GM21381 (cell line): ENCODE results near the gene ABAT.
"Not testable (repeated sequence)": the region's sequence is repeated elsewhere in the genome, so short reads cannot be mapped to it uniquely, and the experiment has no call there.

Experiments
- ATAC-seq: cut with Tn5 transposase; IDR thresholded peaks from one replicate; pipeline ENCODE4 v1.9.1; 2021; ENCODE audit warnings: mild to moderate bottlenecking, moderate library complexity; ENCODE audit not compliant: unreplicated experiment

ABAT gene

DNA sequence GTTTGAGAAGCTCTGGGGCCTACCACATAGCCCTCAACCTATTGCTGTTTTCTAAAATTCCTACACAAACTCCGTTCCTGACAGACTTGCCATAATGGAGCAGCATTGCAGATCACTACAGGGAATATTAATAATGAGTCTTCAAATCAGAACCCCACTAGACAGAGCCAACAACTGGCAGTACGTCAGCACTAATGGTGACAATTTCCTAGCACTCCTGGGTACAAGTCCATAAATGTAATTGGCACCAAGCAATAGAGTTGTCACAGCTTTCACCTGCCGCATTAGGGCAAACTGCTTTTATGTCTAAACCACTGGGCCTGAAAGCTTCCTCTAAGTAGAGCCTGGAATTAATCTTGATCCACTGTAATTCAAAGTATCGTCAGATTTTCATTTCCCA, 25.5 kb upstream of the ABAT start:
- no peak for ATAC-seq

DNA sequence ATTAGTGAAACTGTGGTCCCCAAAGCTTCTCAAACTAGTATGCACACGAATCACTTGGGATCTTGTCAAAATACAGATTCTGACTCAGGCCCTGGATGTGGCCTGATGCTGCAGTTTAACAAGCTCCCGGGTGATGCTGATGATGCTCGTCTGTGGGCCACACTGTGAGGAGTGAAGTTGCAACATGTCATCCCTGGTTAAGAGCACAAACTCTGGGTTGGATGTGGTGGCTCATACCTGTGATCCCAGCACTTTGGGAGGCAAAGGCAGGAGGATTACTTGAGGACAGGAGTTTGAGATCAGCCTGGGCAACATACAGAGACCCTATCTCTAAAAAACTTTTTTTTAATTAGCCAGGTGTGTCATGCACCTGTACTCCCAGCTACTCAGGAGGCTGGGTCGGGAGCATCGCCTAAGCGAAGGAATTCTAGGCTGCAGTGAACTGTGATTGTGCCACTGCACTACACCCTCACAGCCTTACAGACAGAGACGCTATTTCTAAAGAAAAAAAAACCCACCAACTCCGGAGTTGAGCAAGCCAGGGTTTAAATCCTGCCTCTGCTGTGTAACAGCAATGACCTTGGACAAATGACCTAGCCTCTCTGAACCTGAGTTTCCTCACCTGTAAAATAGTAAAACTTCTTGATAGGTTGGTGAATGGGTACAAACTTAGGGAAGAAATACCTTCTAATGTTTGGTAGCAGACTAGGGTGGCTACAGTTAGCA, 24.4 kb upstream of the ABAT start:
- ATAC-seq: no peak

DNA sequence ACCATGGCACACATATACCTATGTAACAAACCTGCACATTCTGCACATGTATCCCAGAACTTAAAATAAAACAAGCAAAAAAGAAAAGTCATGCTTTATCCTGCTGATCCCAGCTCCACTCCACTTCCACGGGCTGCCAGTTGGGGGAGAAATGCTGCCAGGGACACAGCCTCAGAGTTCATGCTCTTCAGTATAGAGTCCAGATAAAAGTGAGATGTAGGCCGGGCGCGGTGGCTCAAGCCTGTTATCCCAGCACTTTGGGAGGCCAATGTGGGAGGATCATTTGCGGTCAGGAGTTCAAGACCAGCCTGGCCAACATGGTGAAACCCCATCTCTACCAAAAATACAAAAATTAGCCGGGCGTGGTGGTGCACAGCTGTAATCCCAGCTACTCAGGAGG, 22.5 kb upstream of the ABAT start:
- not testable (repeated sequence) for ATAC-seq

DNA sequence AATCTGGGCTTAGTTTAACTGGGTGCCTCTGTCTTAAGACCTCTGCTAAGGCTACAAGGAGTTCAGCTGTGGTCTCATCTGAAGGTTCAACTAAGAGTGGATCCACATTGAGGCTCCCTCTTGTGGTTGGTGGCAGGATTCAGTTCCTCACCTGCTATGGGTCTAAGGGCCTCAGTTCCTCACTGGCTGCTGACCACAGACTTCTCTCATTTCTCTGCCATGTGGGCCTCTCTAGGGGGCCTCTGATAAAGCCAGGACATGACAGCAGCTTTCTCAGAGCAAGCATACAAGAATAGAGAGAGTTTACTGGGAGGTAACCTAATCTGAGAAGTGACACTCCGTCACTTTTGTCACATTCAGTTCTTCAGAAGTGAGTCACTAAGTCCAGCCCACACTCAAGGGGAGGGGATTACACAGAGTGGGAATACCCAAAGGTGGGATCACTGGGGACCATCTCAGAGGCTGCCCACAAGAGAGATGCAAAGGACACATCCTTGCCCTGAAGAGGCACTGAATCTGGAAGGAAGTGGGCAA, 19.2 kb upstream of the ABAT start:
- peak; percentile 83 for ATAC-seq

DNA sequence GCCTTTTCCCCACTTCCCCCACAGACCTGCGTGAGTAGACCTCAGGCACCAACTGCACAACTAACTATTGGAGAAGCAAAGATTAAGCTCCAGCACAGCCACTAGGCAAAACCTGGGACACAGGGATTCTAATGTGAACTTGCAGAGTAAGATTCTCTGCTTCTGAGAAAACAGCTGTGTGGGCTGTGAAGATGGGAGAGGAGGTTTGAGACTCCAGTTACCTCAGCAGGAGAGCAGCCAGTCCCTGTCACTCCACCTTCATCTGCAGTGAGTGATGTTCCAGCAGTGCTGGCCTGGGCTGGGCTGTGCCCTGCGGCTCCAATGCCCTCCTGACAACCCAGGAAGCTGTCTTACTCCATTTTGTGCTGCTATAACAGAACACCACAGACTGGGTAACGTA, 18.0 kb upstream of the ABAT start:
- no peak for ATAC-seq

DNA sequence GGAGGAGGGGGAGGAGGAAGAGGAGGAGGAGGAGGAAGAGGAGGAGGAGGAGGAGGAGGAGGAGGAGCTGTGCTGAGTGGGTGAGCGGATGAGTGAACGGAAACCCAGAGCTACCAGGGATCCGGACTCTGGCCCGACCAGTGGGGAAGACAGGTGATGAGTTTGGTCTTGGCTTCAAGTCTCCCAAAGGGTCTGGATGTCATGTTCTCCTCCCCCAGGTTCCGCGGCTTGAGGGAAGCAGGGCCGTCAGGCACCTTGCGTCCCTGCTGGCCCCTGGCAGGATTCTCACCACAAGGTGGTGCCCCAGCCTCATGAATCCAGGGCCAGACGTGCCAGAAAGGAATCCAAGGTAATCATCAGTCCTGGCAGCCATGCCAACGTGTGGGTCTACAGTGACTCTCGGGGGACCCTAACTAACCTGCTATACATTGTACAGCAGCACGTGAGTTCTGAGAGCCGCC, 13.5 kb upstream of the ABAT start:
- no peak for ATAC-seq

DNA sequence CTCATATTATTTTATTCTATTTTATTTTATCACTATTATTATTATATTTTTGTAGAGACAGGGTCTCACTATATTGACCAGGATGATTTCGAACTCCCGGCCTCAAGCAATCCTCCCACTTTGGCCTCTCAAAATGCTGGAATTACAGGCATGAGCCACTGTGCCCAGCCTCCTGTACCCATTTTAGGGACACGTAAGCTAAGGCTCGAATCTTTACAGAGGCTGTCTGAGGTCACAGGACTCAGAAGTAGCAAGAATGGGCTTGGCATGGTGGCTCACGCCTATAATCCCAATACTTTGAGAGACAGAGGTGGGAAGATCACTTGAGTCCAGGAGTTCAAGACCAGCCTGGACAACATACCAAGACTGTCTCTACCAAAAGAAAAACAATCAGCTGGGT, 12.7 kb upstream of the ABAT start:
- ATAC-seq: no peak

DNA sequence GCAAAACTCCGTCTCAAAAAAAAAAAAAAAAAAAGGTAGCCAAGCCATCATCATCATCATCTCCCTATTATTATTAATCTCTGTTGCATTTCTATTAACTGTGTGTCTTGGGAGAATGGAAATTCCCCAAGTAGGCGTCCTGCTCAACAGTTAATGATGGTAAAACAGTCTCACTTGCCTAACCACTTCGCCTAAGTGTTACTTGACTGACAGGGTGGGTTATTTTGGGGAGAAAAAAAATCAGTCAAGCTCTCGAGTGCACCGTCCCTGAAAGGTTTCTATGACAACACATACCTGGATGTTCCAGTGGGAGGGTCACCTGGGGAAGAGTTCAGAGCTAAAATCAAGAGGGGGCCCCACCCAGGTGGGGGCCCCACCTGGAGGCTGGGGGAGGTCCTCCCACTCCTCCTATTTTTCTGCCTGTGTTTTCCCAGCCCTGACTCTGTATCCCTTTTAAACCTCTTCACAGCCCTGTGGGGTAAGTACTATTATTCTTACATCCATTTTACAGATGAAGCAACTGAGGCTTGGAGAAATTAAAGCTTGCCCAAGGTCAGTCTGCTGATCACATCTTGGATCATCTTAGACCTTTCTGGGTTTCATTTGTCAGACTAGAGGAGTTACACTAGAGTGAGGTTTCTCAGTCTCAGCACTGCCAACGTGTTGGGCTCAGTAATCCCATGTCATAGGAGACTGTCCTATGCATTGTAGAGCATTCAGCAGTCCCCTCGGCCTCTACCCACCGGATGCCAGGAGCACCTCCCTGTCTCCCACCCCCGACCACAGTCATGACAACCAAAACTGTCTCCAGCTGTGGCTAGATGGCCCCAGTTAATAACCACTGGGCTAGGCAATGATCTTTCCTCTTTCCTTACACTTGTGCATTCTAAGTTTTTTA, 11.0 kb upstream of the ABAT start:
- no peak for ATAC-seq

DNA sequence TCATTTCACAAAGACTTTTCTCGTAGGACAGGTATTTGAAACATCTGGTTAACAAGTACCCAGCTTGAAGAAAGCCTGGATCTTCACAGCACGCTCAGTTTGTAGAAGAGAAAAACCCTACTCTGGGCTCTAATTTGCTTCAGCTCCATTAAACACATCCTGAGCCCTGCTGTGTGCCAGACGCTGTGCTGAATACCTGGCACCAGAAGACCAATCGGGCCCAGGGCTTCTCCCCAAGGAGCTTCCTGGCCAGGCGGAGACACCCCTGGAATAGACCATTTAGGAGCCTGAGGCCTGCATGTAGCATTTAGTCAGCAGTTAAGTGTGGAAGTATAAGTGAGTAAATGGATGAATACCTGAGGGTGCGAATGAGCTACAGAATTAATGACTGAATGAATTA, 8.9 kb upstream of the ABAT start:
- ATAC-seq: no peak

DNA sequence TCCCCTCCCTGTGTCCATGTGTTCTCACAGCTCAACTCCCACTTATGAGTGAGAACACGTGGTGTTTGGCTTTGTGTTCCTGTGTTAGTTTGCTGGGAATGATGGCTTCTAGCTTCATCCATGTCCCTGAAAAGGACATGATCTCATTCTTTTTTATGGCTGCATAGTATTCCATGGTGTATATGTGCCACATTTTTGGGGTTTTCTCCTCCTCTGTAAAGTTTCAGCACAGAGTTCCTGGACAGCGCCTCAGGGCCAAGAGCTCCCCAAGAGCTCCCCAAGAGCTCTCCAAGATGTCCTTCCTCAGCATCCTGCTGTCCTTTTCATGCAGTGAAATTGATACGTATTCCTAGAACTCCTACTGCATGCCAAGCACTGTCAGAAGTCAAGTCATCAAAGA, 6.9 kb upstream of the ABAT start:
- ATAC-seq: no peak

DNA sequence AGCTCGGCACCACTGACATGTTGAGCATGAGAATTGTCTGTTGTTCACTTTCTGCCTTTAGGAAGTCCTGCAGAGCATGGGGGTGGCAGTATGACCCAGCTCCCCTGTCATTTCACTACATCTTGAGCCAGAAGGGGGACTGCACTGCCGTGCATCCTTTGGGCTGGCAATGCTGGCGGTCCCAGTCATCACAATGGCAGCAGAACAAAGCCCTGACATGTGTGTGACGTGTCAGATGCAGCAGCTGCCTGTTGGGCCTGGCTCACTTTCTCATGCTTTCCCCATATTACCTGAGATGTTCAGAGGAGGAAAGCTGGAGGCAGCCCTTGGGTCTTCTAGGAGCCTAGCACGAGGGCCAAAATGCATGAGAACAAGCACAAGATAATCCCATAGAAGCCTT, 6.3 kb upstream of the ABAT start:
- ATAC-seq: no peak

DNA sequence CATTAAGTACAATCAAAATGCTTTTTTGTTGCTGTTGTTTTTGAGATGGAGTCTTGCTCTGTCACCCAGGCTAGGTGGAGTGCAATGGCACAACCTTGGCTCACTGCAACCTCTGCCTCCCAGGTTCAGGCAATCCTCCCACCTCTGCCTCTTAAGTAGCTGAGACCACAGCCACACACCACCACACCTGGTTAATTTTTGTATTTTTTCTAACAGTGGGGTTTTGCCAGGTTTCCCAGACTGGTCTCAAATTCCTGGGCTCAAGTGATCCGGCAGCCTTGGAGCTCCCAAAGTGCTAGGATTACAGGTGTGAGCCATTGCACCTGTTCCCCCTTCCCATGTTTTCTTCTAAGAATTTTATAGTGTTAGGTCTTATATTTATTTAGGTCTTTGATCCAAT, 4.9 kb upstream of the ABAT start:
- no peak for ATAC-seq

DNA sequence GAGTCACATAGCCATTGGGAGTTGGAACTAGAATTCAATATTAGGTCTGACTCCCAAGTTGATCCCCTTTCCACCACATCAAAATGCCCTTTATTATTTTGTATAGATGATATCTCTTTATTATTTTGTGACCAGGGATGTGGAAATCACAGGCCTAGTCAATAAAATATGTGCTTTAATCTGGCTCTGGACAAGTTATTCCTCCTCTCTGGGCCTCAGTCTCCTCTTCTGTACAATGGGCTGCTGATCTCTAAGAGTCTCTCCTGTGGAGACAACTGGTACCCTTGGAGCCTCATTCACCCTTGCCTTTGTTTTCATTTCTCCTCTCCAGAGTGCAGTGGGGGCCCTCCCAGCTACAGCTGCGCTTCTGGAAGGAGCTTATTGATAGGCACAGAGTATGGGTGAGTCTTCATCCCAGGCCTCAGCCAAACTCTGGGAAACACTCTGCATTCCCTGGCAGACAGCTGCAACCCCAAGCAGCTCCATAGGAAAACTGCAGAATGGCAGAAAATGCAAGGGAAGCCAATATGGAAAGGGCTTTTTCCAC, 4.3 kb upstream of the ABAT start:
- no peak for ATAC-seq

DNA sequence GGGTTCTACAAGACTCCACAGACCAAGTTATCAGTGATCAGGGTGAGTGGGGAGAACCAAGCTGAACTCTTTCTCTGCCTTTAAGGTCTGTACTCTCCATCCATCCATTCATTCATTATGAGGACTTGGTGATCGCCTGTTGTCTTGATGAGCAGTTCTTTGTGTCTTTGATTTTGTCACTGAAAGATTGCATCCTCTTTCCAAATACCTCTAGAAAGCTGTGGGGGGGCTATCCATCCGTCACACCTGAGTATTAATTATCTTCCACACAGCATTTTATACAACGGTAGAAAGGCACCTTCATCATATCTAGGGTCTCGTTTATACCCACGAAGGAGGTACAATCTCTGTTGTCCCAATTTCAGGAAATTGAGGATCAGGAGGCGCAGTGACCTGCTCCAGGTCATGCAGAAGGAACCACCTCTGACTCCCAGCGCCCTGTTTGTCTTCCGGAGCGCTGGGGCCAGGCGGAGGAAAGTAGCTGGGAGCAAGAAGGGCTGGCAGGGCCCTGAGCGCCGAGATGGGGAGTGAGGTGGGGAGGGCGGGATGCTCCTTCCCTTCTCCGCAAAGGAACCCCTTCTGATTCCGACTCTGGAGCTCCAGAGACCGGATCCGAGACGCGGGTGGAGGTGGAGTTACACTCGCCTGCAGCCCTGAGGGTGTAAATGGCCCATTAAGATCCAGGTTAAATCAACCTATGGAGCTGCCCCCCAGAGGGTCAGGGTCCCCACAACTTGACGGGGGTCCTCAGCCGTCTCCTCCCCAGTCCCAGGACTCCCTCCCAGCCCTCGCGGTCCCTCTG, 605 bp upstream of the ABAT start:
- ATAC-seq: peak; percentile 37

DNA sequence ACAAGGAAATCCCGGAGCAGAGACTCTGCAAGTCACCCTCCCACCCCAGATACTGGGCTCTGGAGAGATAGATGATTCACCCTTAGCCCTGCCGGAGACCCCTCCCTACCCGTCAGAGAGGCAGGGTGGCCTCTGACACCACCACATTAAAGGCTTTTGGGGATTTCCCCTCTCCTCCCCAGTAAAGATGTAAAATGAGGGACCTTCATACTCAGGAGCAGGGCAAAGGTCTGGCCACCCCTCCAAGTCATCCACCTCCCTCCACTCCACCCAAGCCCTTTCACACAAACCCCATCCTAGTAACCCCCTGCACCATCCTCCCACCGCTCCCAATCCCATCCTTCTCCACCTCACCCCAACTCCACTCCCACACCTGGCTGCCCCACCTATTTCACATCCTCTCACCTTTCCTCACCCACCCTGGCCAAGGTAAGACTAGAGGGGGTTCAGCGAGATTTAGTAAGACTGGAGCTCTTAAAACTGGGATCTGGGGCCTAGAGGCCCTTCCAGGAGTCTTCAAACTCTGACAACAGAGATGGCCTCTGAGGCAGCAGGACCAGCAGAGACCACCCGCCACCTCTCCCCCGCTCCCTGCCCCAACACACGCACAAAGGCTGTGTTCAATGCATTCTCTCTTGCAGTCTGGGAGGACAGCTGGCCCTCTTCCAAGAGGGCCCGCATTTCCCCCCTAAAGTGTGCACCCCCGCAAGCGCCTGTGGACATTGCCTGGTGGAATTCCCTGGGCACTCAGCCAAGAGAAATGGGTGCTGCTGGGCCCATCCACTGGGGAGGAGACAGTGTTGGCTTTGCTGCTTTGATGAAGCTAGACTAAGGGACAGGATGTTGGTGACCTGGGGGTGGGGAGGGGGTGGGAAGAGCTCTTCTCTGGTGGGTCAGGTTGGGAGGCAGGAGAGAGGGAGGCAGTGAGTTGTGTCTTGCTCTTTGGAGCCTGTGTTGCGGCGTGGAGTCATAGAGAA, 1.1 kb downstream of the ABAT start:
- no peak for ATAC-seq

DNA sequence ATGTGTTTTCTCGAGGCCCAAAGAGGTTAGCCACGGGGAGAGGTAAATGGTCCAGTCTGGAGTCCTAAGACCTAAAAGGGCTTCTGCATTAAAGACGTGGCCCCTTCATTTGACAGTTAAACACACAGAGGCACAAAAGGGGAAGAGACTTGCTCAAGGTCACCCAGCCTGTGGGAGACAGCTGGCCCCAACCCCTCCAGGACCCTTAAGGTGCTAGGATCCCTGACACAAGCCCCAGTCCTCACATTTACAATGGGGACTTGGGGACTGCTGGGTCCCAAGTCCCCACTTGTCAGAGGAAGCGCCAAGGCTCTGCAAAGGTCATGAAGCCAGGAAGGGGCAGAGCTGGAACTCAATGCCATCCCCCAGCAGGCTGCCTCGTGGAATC, 1.7 kb downstream of the ABAT start:
- no peak for ATAC-seq

DNA sequence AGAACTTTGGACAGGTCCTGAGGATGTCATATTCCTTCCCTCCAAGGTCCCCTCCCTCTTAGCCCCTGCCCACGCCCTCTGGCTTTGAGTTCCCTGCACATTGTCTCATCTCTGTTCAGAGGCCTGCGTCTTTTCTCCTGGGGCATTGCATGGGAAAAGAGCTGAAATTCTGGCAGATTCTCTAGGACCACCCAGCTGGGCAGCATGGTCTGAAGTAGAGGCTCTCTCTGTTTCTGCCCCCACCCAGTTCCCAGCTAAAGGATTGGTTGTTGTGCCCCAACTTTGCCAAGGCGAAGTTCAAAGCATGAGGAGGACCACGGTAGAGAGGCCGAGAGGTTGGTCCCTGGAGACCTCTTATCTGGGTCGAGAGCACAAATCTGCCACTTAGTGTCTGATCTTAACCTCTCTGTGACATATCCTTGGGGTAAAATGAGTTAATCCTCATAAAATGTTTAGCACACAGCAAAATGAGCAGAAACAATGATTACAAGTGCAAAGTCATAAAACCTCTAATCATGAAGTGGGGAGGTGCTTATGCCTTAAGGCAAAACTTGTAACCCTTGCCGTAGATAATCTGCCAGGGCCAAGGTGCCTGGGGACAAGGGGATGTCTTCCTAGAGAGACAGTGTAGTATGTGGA, 2.4 kb downstream of the ABAT start:
- ATAC-seq: no peak

DNA sequence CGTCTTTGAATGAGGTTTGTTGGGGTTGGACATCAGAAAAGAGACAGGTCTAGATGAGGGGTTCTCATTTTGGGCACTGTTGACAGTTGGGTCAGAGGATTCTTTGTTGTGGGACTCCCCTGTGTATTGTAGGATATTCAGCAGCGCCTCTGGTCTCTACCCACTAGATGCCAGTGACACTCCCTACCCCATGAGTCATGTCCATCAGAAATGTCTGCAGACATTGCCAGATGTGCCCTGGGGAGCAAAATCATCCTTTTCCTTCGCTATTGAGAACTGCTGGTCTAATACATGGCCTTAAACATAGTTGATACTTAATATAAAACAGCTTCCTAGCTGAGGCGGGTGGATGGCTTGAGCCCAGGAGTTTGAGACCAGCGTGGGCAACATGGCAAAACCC, 3.1 kb downstream of the ABAT start:
- no peak for ATAC-seq
